Upper lobe of left lung (tissue), 6 donors: Measurements from ENCODE around the gene ZNF783. TPM values are rescaled to one million over a fixed set of nuclear protein-coding genes. Genes with fewer than 3 reads are reported as not detected.

Experiments used
- ATAC-seq, 2 donors: fragments of 200-7000 bp; cut with Tn5 transposase; one replicate each; pipeline ENCODE4 v1.9.1; 2022; ENCODE audit warnings: mild to moderate bottlenecking in 2 of 2, moderate library complexity in 2 of 2; ENCODE audit not compliant: low FRiP score in 2 of 2
- DNase-seq, 2 donors: peaks; one replicate each; pipeline ENCODE4 v3.0.0-alpha.2; 2019 to 2020
- H3K27ac ChIP-seq, 4 donors: fragments of 200-600 bp; sonication (generic); one replicate each; pipeline ENCODE4 v1.5.1; 2016 to 2019
- H3K27me3 ChIP-seq, 4 donors: fragments of 200-600 bp; sonication (generic); one replicate each; pipeline ENCODE4 v1.5.1; 2017 to 2019
- H3K36me3 ChIP-seq, 4 donors: fragments of 200-600 bp; sonication (generic); one replicate each; pipeline ENCODE4 v1.5.1; 2016 to 2019
- H3K4me1 ChIP-seq, 4 donors: fragments of 200-600 bp; sonication (generic); one replicate each; pipeline ENCODE4 v1.5.1; 2018 to 2019
- H3K4me3 ChIP-seq, 4 donors: fragments of 200-600 bp; sonication (generic); one replicate each; pipeline ENCODE4 v1.5.1; 2017 to 2019; ENCODE audit warnings: mild to moderate bottlenecking in 2 of 4, moderate library complexity in 1 of 4
- H3K9me3 ChIP-seq, 4 donors: fragments of 200-600 bp; sonication (generic); one replicate each; pipeline ENCODE4 v1.5.1; 2018 to 2019
- CTCF ChIP-seq, 6 experiments: fragments of 450-650 bp in 4 of 6; fragments of 200-600 bp in 2 of 6; sonication (generic) in 2 of 6; IDR thresholded peaks; one replicate each; pipeline ENCODE4 v1.5.1; 2016 to 2019; ENCODE audit warnings: antibody characterized with exemption in 6 of 6
- EP300 ChIP-seq, 4 donors: sonication (generic); formaldehyde crosslinking; IDR thresholded peaks; one replicate each; pipeline ENCODE4 v1.5.1; 2017; ENCODE audit warnings: antibody characterized with exemption in 4 of 4, control low read depth in 2 of 4
- POLR2A ChIP-seq, 4 donors: fragments of 450-650 bp; IDR thresholded peaks; one replicate each; pipeline ENCODE4 v1.5.1; 2016 to 2017; ENCODE audit warnings: antibody characterized with exemption in 4 of 4, mild to moderate bottlenecking in 2 of 4
- POLR2AphosphoS5 ChIP-seq, 2 donors: sonication (generic); formaldehyde crosslinking; IDR thresholded peaks; one replicate each; pipeline ENCODE4 v1.5.1; 2017; ENCODE audit warnings: antibody characterized with exemption in 2 of 2
- WGBS, 2 donors: methylation state at CpG; one replicate each; pipeline ENCODE4 v1.1.5; 2017 to 2018; 5-methylcytosine and 5-hydroxymethylcytosine counted together
- total RNA-seq, 6 donors: library from RNA; depleted of rRNA in 4 of 6; stranded (reverse); fragments of >200 nt in 4 of 6; gene quantifications; one replicate each; pipeline versions ENCODE4 v1.1.0 to v1.2.1, GENCODE V29; 2016 to 2021
- donor health status: DM: no; HTN: no; CAD: no; lungs with moderate emphysema.
- donor health status: DM: no; HTN: yes; CAD: no; lungs with severe emphysema.

The ZNF783 gene
- total RNA-seq, 6 donors from 2014 or later = 12.6 to 46.1 (median 17.5) TPM

- TF ChIP-seq CTCF (IDR thresholded peaks at IDR 0.05) = no peak
- no peak for TF ChIP-seq EP300 (IDR thresholded peaks at IDR 0.05)
- TF ChIP-seq POLR2AphosphoS5 (IDR thresholded peaks at IDR 0.05) = no peak
- no peak for TF ChIP-seq POLR2A (IDR thresholded peaks at IDR 0.05)
- H3K4me1 ChIP-seq = no peaks in the 10 kb centered on the region
- ATAC-seq = no peak
- no peak for DNase-seq
- no peak overlapping the region for H3K4me3 ChIP-seq
- WGBS, 2 donors = 75 to 79% methylated on average over 5 of the region's 5 CpGs
- peaks cover 0 to 17% (median 11%) of the 10 kb centered on the region in 4 donors for H3K36me3 ChIP-seq
- H3K9me3 ChIP-seq = no peaks in the 10 kb centered on the region
- no peak overlapping the region for H3K27ac ChIP-seq
- H3K27me3 ChIP-seq = no peaks in the 10 kb centered on the region
These were observed 35.2 kb downstream of the ZNF783 start for GRCh38 chr7:149297034-149297755.

GRCh38 chr7:149300620-149301285 is 38.8 kb downstream of the ZNF783 start:
- Histone ChIP-seq H3K9me3 (no peaks in the 10 kb centered on the region), H3K4me3 (no peak overlapping the region), H3K27me3 (no peaks in the 10 kb centered on the region), H3K27ac (no peak overlapping the region), H3K4me1 (no peaks in the 10 kb centered on the region), H3K36me3 (no peaks in the 10 kb centered on the region)
- ATAC-seq (no peak), DNase-seq (no peak)
- WGBS, 2 donors = 66 to 71% methylated on average over 8 of the region's 8 CpGs
- TF ChIP-seq EP300 (IDR thresholded peaks at IDR 0.05) = no peak
- no peak for TF ChIP-seq POLR2A (IDR thresholded peaks at IDR 0.05)
- no peak for TF ChIP-seq POLR2AphosphoS5 (IDR thresholded peaks at IDR 0.05)
- no peak for TF ChIP-seq CTCF (IDR thresholded peaks at IDR 0.05)

GRCh38 chr7:149302222-149302621 is 40.2 kb downstream of the ZNF783 start:
- H3K27ac ChIP-seq = no peak overlapping the region
- H3K9me3 ChIP-seq = no peaks in the 10 kb centered on the region
- H3K27me3 ChIP-seq = no peaks in the 10 kb centered on the region
- H3K4me1 ChIP-seq = no peaks in the 10 kb centered on the region
- H3K4me3 ChIP-seq = no peak overlapping the region
- TF ChIP-seq CTCF (IDR thresholded peaks at IDR 0.05) = no peak
- TF ChIP-seq POLR2A (IDR thresholded peaks at IDR 0.05) = no peak
- TF ChIP-seq POLR2AphosphoS5 (IDR thresholded peaks at IDR 0.05) = no peak
- no peak for TF ChIP-seq EP300 (IDR thresholded peaks at IDR 0.05)
- H3K36me3 ChIP-seq = no peaks in the 10 kb centered on the region
- ATAC-seq (no peak), DNase-seq (no peak)
- 91 to 92% methylated on average over 11 to 12 of the region's 12 CpGs for whole genome bisulfite sequencing, 2 donors

- 81 to 86% methylated on average over 2 of the region's 2 CpGs for WGBS, 2 donors
- H3K9me3 ChIP-seq = no peaks in the 10 kb centered on the region
- H3K27me3 ChIP-seq = no peaks in the 10 kb centered on the region
These were observed 40.9 kb downstream of the ZNF783 start for GRCh38 chr7:149302865-149303264.

More at GRCh38 chr7:149302865-149303264, 40.9 kb downstream of the ZNF783 start:
- no peak for DNase-seq
- no peaks in the 10 kb centered on the region for H3K36me3 ChIP-seq
- no peaks in the 10 kb centered on the region for H3K4me1 ChIP-seq
- TF ChIP-seq EP300 (IDR thresholded peaks at IDR 0.05) (no peak), CTCF (IDR thresholded peaks at IDR 0.05) (no peak), POLR2AphosphoS5 (IDR thresholded peaks at IDR 0.05) (no peak), POLR2A (IDR thresholded peaks at IDR 0.05) (no peak)
- no peak for ATAC-seq
- H3K27ac ChIP-seq = no peak overlapping the region
- H3K4me3 ChIP-seq = no peak overlapping the region
